H1 (cell line): Measurements from ENCODE around the gene PRKAR1B. TPM values are rescaled to one million over a fixed set of nuclear protein-coding genes. Genes with fewer than 3 reads are reported as not detected.
A peak's percentile ranks its signal among the peaks of the same experiment; 100 is the strongest.

Source experiments
- CTCF ChIA-PET: fragments of 300-600 bp; sonication (Branson Sonifier 250); formaldehyde crosslinking; loops from one replicate; lab custom pipeline; 2021; ENCODE audit not compliant: partially characterized antibody; lab: Charles Lee
- POLR2A ChIA-PET: fragments of 300-600 bp; sonication (Branson Sonifier 250); formaldehyde crosslinking; loops from one replicate; lab custom pipeline; 2021; ENCODE audit warnings: inconsistent platforms; ENCODE audit not compliant: partially characterized antibody; lab: Charles Lee
- DNase-seq, 2 experiments: peaks; one replicate each; pipeline versions ENCODE4 v3.0.0 to v3.0.0-alpha.2; 2010 to 2022; ENCODE audit warnings: low spot score in 2 of 2, low read depth in 1 of 2, mixed read lengths in 1 of 2
- FAIRE-seq: peaks from 2 replicates; lab custom pipeline; 2011; peaks lifted over from hg19 to GRCh38; lab: Jason Lieb, UNC
- H2AFZ ChIP-seq: 2 replicates; pipeline ENCODE4 v1.8.1; 2012; ENCODE audit warnings: low read length, inconsistent platforms
- H2AK5ac ChIP-seq: 2 replicates; pipeline ENCODE4 v1.6.1; 2013; ENCODE audit warnings: low read depth, low read length
- H2BK120ac ChIP-seq: replicated peaks from 2 replicates; pipeline ENCODE3; 2013; ENCODE audit warnings: low read depth, low read length, inconsistent platforms
- H2BK12ac ChIP-seq: 2 replicates; pipeline ENCODE4 v1.6.1; 2013; ENCODE audit warnings: low read depth, low read length
- H2BK15ac ChIP-seq: 2 replicates; pipeline ENCODE4 v1.6.1; 2013; ENCODE audit warnings: low read length
- H2BK20ac ChIP-seq: 2 replicates; pipeline ENCODE4 v1.6.1; 2013; ENCODE audit warnings: low read length
- H2BK5ac ChIP-seq: 2 replicates; pipeline ENCODE4 v1.6.1; 2013; ENCODE audit warnings: low read depth, low read length
- H3K14ac ChIP-seq: 2 replicates; pipeline ENCODE4 v1.6.1; 2013; ENCODE audit warnings: inconsistent platforms; ENCODE audit not compliant: insufficient read length
- H3K18ac ChIP-seq: 2 replicates; pipeline ENCODE4 v1.6.1; 2013; ENCODE audit warnings: low read length; ENCODE audit errors: extremely low read depth
- H3K23ac ChIP-seq: 2 replicates; pipeline ENCODE4 v1.6.1; 2013; ENCODE audit warnings: inconsistent platforms; ENCODE audit not compliant: insufficient read length
- H3K23me2 ChIP-seq: 2 replicates; pipeline ENCODE4 v1.6.1; 2013; ENCODE audit warnings: low read depth, low read length
- H3K27ac ChIP-seq: 2 replicates; pipeline ENCODE4 v1.6.1; 2011; ENCODE audit warnings: low read depth, low read length, inconsistent platforms
- H3K27me3 ChIP-seq, 4 experiments: replicated peaks in 1 of 4; 1 replicate in 1 of 4; 2 replicates in 3 of 4; pipeline versions ENCODE4 v1.6.1 to v1.8.1; 2011 to 2013; ENCODE audit warnings: low read length in 3 of 4, mild to moderate bottlenecking in 3 of 4, inconsistent platforms in 2 of 4, mixed read lengths in 2 of 4, moderate library complexity in 1 of 4; ENCODE audit not compliant: control insufficient read depth in 3 of 4, insufficient read depth in 3 of 4; ENCODE audit errors: extremely low read depth in 1 of 4
- H3K36me3 ChIP-seq, 4 experiments: 2 replicates each; pipeline versions ENCODE4 v1.6.1 to v1.8.1; 2011 to 2013; ENCODE audit warnings: mild to moderate bottlenecking in 4 of 4, low read length in 3 of 4, moderate library complexity in 2 of 4, control low read depth in 1 of 4, inconsistent platforms in 1 of 4; ENCODE audit not compliant: insufficient read depth in 4 of 4, control insufficient read depth in 2 of 4
- H3K4ac ChIP-seq: replicated peaks from 2 replicates; pipeline ENCODE3; 2013; ENCODE audit warnings: low read length, low read depth, mixed read lengths, inconsistent platforms; ENCODE audit not compliant: insufficient read length
- H3K4me1 ChIP-seq, 4 experiments: replicated peaks in 1 of 4; 1 replicate in 1 of 4; 2 replicates in 3 of 4; pipeline versions ENCODE4 v1.6.1 to v1.8.1; 2011 to 2013; ENCODE audit warnings: low read length in 3 of 4, inconsistent platforms in 2 of 4, mixed read lengths in 1 of 4; ENCODE audit not compliant: insufficient read depth in 4 of 4, control insufficient read depth in 3 of 4
- H3K4me2 ChIP-seq, 2 experiments: 2 replicates each; pipeline versions ENCODE4 v1.6.1 to v1.8.1; 2011 to 2013; ENCODE audit warnings: low read depth in 2 of 2, low read length in 2 of 2, control low read depth in 1 of 2, inconsistent platforms in 1 of 2, mild to moderate bottlenecking in 1 of 2; ENCODE audit not compliant: insufficient read depth in 1 of 2
- H3K4me3 ChIP-seq, 4 experiments: fragments of 200-600, 300-600 bp in 1 of 4; sonication (generic), shearing (Covaris generic), sonication (Bioruptor Twin) in 1 of 4; 2 replicates each; pipeline versions ENCODE4 v1.5.1 to v1.8.1; 2011 to 2016; ENCODE audit warnings: low read length in 4 of 4, low read depth in 3 of 4, control low read depth in 2 of 4, inconsistent platforms in 2 of 4, mild to moderate bottlenecking in 2 of 4, mixed read lengths in 1 of 4, moderate library complexity in 1 of 4; ENCODE audit not compliant: insufficient read depth in 2 of 4; ENCODE audit errors: extremely low read depth in 1 of 4
- H3K56ac ChIP-seq: replicated peaks from 2 replicates; pipeline ENCODE3; 2013; ENCODE audit warnings: low read depth, mild to moderate bottlenecking, mixed read lengths, low read length, inconsistent platforms; ENCODE audit not compliant: insufficient read length
- H3K79me1 ChIP-seq: 2 replicates; pipeline ENCODE4 v1.6.1; 2013; ENCODE audit warnings: low read depth, low read length, control low read depth
- H3K79me2 ChIP-seq, 2 experiments: 2 replicates each; pipeline versions ENCODE4 v1.6.1 to v1.8.1; 2012 to 2013; ENCODE audit warnings: low read length in 2 of 2, mild to moderate bottlenecking in 2 of 2, inconsistent platforms in 1 of 2; ENCODE audit not compliant: insufficient read depth in 2 of 2, control insufficient read depth in 1 of 2
- H3K9ac ChIP-seq, 4 experiments: replicated peaks in 1 of 4; 1 replicate in 1 of 4; 2 replicates in 3 of 4; pipeline versions ENCODE4 v1.6.1 to v1.8.1; 2011 to 2013; ENCODE audit warnings: low read depth in 3 of 4, low read length in 3 of 4, control low read depth in 2 of 4, mild to moderate bottlenecking in 2 of 4, moderate library complexity in 2 of 4, inconsistent platforms in 1 of 4; ENCODE audit errors: extremely low read depth in 1 of 4
- H3K9me3 ChIP-seq, 2 experiments: 2 replicates each; pipeline versions ENCODE4 v1.6.1 to v1.8.1; 2012 to 2013; ENCODE audit warnings: mild to moderate bottlenecking in 2 of 2, moderate library complexity in 2 of 2, control low read depth in 1 of 2, inconsistent platforms in 1 of 2, low read depth in 1 of 2, low read length in 1 of 2, mixed read lengths in 1 of 2; ENCODE audit not compliant: insufficient read depth in 2 of 2
- H4K20me1 ChIP-seq, 2 experiments: replicated peaks in 1 of 2; 2 replicates each; pipeline versions ENCODE3 to v1.8.1; 2011 to 2013; ENCODE audit warnings: inconsistent platforms in 2 of 2, low read length in 2 of 2, mild to moderate bottlenecking in 1 of 2; ENCODE audit not compliant: insufficient read depth in 2 of 2, control insufficient read depth in 1 of 2
- H4K5ac ChIP-seq: 2 replicates; pipeline ENCODE4 v1.6.1; 2013; ENCODE audit warnings: low read length, low read depth, mixed read lengths, inconsistent platforms; ENCODE audit not compliant: insufficient read length
- H4K8ac ChIP-seq: 2 replicates; pipeline ENCODE4 v1.8.0; 2013; ENCODE audit warnings: mild to moderate bottlenecking, moderate library complexity, low read length, inconsistent platforms; ENCODE audit not compliant: insufficient read depth; ENCODE audit errors: extremely low read depth
- H4K91ac ChIP-seq: replicated peaks from 2 replicates; pipeline ENCODE3; 2013; ENCODE audit warnings: low read length, mixed read lengths, inconsistent platforms; ENCODE audit not compliant: insufficient read length
- CHD2 ChIP-seq: IDR thresholded peaks from 2 replicates; pipeline ENCODE4 v1.6.1; 2012; ENCODE audit warnings: low read length, improper control_type of control experiment
- EP300 ChIP-seq, 2 experiments: IDR thresholded peaks; 1 replicate in 1 of 2; 2 replicates in 1 of 2; pipeline ENCODE4 v1.6.1; 2011 to 2012; ENCODE audit warnings: low read depth in 2 of 2, low read length in 2 of 2, mild to moderate bottlenecking in 2 of 2, borderline replicate concordance in 1 of 2, inconsistent platforms in 1 of 2, moderate library complexity in 1 of 2
- EZH2 ChIP-seq: fragments of 200-600 bp; sonication (generic); IDR thresholded peaks from 2 replicates; pipeline ENCODE4 v1.7.1; 2012; ENCODE audit warnings: low read depth, mild to moderate bottlenecking, moderate library complexity, low read length, inconsistent platforms; ENCODE audit not compliant: severe bottlenecking
- JUN ChIP-seq: IDR thresholded peaks from 2 replicates; pipeline ENCODE4 v1.6.1; 2011; ENCODE audit warnings: low read depth, mild to moderate bottlenecking, improper control_type of control experiment, low read length
- KDM4A ChIP-seq: IDR thresholded peaks from one replicate; pipeline ENCODE4 v1.7.1; 2012; ENCODE audit warnings: low read depth, mild to moderate bottlenecking, moderate library complexity, low read length, inconsistent platforms; ENCODE audit not compliant: severe bottlenecking
- KDM5A ChIP-seq: fragments of 200-600 bp; IDR thresholded peaks from 2 replicates; pipeline ENCODE4 v1.7.1; 2012; ENCODE audit warnings: mild to moderate bottlenecking, low read length, inconsistent platforms, mixed read lengths
- POLR2A ChIP-seq, 2 experiments: IDR thresholded peaks; 1 replicate in 1 of 2; 2 replicates in 1 of 2; pipeline ENCODE4 v1.6.1; 2011; ENCODE audit warnings: low read depth in 2 of 2, low read length in 2 of 2, mild to moderate bottlenecking in 2 of 2; ENCODE audit errors: control extremely low read depth in 1 of 2
- POLR2AphosphoS5 ChIP-seq: IDR thresholded peaks from 2 replicates; pipeline ENCODE4 v1.6.1; 2011; ENCODE audit warnings: low read depth, low read length
- RAD21 ChIP-seq, 2 experiments: IDR thresholded peaks in 1 of 2; conservative IDR thresholded peaks in 1 of 2; 2 replicates each; pipeline ENCODE4 v1.6.1; 2011; ENCODE audit warnings: low read depth in 2 of 2, low read length in 2 of 2, improper control_type of control experiment in 1 of 2, inconsistent platforms in 1 of 2, mild to moderate bottlenecking in 1 of 2, moderate library complexity in 1 of 2
- RFX5 ChIP-seq: IDR thresholded peaks from 2 replicates; pipeline ENCODE4 v1.6.1; 2011; ENCODE audit warnings: low read depth, low read length, improper control_type of control experiment, borderline replicate concordance
- SIN3A ChIP-seq, 2 experiments: IDR thresholded peaks in 1 of 2; conservative IDR thresholded peaks in 1 of 2; 2 replicates each; pipeline ENCODE4 v1.6.1; 2011 to 2012; ENCODE audit warnings: low read length in 2 of 2, improper control_type of control experiment in 1 of 2, low read depth in 1 of 2, mild to moderate bottlenecking in 1 of 2
- SIRT6 ChIP-seq: IDR thresholded peaks from one replicate; pipeline ENCODE4 v1.7.1; 2012; ENCODE audit warnings: low read length, inconsistent platforms
- SP1 ChIP-seq: IDR thresholded peaks from 2 replicates; pipeline ENCODE4 v1.6.1; 2011; ENCODE audit warnings: low read depth, low read length
- WGBS, 2 experiments: shearing (Covaris generic) in 1 of 2; methylation state at CpG; one replicate each; pipeline versions ENCODE4 v1.1.6 to v1.1.7; 2013 to 2015; ENCODE audit warnings: low lambda C conversion rate in 2 of 2, mixed read lengths in 2 of 2, inconsistent platforms in 1 of 2, low coverage in 1 of 2, missing lambda C conversion rate in 1 of 2; ENCODE audit not compliant: insufficient replicate concordance in 2 of 2, insufficient coverage in 1 of 2, insufficient read length in 1 of 2; ENCODE audit errors: extremely low coverage in 1 of 2, missing lambda C conversion rate in 1 of 2; 5-methylcytosine and 5-hydroxymethylcytosine counted together
- polyA plus RNA-seq, 7 experiments: library from polyadenylated mRNA; depleted of rRNA in 3 of 7; stranded (reverse) in 5 of 7; unstranded in 2 of 7; fragments of >200 nt in 5 of 7; fragments of 200-250 nt in 2 of 7; gene quantifications; 1 replicate in 5 of 7; 2 replicates in 1 of 7; 4 replicates in 1 of 7; pipeline versions ENCODE4 v1.2.1 to v1.2.3, GENCODE V29; 2011 to 2013; ENCODE audit warnings: missing spikeins in 2 of 7, mixed read lengths in 2 of 7
- total RNA-seq: library from RNA; stranded (reverse); fragmentation: NEBNext Ultra II Directional; extraction: Animal tissue kit (Norgen Biotek cat#: 25700); gene quantifications from 2 replicates; pipeline ENCODE4 v1.2.1, GENCODE V29; 2021

PRKAR1B gene
- total and polyA plus RNA-seq, 2 of the 8 experiments (the other 6 are each of a cell fraction or from before 2014, with no cell fraction given), result 12.3 to 55.7 TPM

DNA sequence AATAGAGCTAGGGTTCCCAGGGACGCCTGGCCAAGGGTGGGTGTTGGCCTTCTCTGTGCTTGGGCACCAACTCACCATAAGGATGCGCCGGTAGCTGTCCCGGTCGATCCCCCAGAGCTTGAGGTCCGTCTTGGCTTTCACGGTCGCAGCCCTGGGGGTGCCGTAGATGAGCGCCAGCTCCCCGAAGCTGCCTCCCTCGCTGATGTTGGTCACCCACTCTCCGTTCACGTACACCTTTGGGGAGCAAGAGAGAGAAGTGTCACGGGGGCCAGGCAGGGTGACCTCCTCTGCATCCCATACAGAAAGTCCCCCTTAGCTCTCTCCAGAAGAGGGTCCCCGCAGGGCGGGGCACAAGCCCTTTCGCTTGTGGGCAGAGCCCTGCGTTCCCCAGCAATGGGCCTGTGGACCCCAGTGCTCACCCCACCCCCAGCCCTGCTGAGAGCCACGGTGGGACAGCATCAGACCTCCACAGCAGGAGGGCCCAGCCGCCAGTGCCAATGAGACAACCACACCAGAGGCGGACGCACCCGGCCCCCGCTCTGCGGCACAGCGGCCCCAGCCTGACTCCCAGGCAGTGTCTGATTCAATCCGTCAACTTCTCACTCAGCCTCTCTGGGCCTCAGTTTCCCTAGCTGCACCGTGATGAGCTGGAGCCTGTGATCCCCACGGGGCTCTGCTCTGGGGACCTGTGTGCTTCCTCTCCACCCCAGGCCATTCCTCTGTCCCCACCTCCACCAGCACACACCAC lies 130.8 kb downstream of the PRKAR1B start:
- Histone ChIP-seq H3K4me3 (no peak overlapping the region), H4K91ac (no peak overlapping the region), H3K18ac (no peak overlapping the region), H4K5ac (no peak overlapping the region), H2BK12ac (no peak overlapping the region), H3K9ac (no peak overlapping the region), H3K9me3 (no peaks in the 10 kb centered on the region), H3K23me2 (peaks cover 4% of the 10 kb centered on the region; the same call in 1 of the 2 replicates), H2BK120ac (no peak overlapping the region), H4K20me1 (peaks cover 0 to 2% of the 10 kb centered on the region in 2 experiments), H2AK5ac (no peak overlapping the region), H3K56ac (no peak overlapping the region), H3K4me2 (no peak overlapping the region), H3K27me3 (no peaks in the 10 kb centered on the region), H2BK15ac (no peak overlapping the region), H2AFZ (no peak overlapping the region), H3K79me2 (no peaks in the 10 kb centered on the region), H3K27ac (no peak overlapping the region), H3K23ac (no peak overlapping the region), H2BK20ac (no peak overlapping the region), H2BK5ac (no peak overlapping the region), H3K79me1 (no peaks in the 10 kb centered on the region; the same call in 1 of the 2 replicates), H3K4me1 (no peaks in the 10 kb centered on the region), H3K36me3 (peaks cover 0 to 8% (median 3%) of the 10 kb centered on the region in 4 experiments; a peak in 4 of 8 replicates), H4K8ac (peak overlapping the region; percentile 51; the same call in 1 of the 2 replicates), H3K4ac (no peak overlapping the region), H3K14ac (no peak overlapping the region)
- no peak for DNase-seq
- FAIRE-seq, result no peak
- WGBS, 2 experiments, result 95% methylated on average over 27 of the region's 30 CpGs; no CpG with 5 or more reads in 1 of the 2 experiments
- CTCF ChIA-PET, result interaction anchor here (0.5 to 1.2 kb wide), 3 partner anchors 70 to 1868 kb away, joined by 3 to 4 read pairs (median 3); no protein-coding TSS in a partner anchor
- POLR2A ChIA-PET, result no interaction called here
- TF ChIP-seq POLR2AphosphoS5 (no peak), RAD21 (IDR thresholded peaks at IDR 0.05 in 1 of 2, conservative IDR thresholded peaks at IDR 0.05 in 1 of 2; ENCODE audit: low read depth in 2 of 2, low read length in 2 of 2) (no peak), KDM5A (no peak), JUN (no peak), EZH2 (no peak), POLR2A (IDR thresholded peaks at IDR 0.05; ENCODE audit: control extremely low read depth in 1 of 2, low read depth in 2 of 2, low read length in 2 of 2) (no peak), SIRT6 (no peak), SIN3A (conservative IDR thresholded peaks at IDR 0.05 in 1 of 2, IDR thresholded peaks at IDR 0.05 in 1 of 2; ENCODE audit: low read depth in 1 of 2, low read length in 2 of 2) (no peak), KDM4A (no peak), RFX5 (no peak), CHD2 (no peak), EP300 (IDR thresholded peaks at IDR 0.05; ENCODE audit: borderline replicate concordance in 1 of 2, low read depth in 2 of 2, low read length in 2 of 2) (no peak), SP1 (no peak)
